H1 (cell line): ENCODE results near the gene ZNF318. TPM values are rescaled to one million over a fixed set of nuclear protein-coding genes. Genes with fewer than 3 reads are reported as not detected.

Source experiments
- CTCF ChIA-PET: fragments of 300-600 bp; sonication (Branson Sonifier 250); formaldehyde crosslinking; loops from one replicate; lab custom pipeline; 2021; ENCODE audit not compliant: partially characterized antibody; lab: Charles Lee
- POLR2A ChIA-PET: fragments of 300-600 bp; sonication (Branson Sonifier 250); formaldehyde crosslinking; loops from one replicate; lab custom pipeline; 2021; ENCODE audit warnings: inconsistent platforms; ENCODE audit not compliant: partially characterized antibody; lab: Charles Lee
- DNase-seq, 2 experiments: peaks; one replicate each; pipeline versions ENCODE4 v3.0.0 to v3.0.0-alpha.2; 2010 to 2022; ENCODE audit warnings: low spot score in 2 of 2, low read depth in 1 of 2, mixed read lengths in 1 of 2
- FAIRE-seq: peaks from 2 replicates; lab custom pipeline; 2011; peaks lifted over from hg19 to GRCh38; lab: Jason Lieb, UNC
- H2AFZ ChIP-seq: 2 replicates; pipeline ENCODE4 v1.8.1; 2012; ENCODE audit warnings: low read length, inconsistent platforms
- H2AK5ac ChIP-seq: 2 replicates; pipeline ENCODE4 v1.6.1; 2013; ENCODE audit warnings: low read depth, low read length
- H2BK120ac ChIP-seq: replicated peaks from 2 replicates; pipeline ENCODE3; 2013; ENCODE audit warnings: low read depth, low read length, inconsistent platforms
- H2BK12ac ChIP-seq: 2 replicates; pipeline ENCODE4 v1.6.1; 2013; ENCODE audit warnings: low read depth, low read length
- H2BK15ac ChIP-seq: 2 replicates; pipeline ENCODE4 v1.6.1; 2013; ENCODE audit warnings: low read length
- H2BK20ac ChIP-seq: 2 replicates; pipeline ENCODE4 v1.6.1; 2013; ENCODE audit warnings: low read length
- H2BK5ac ChIP-seq: 2 replicates; pipeline ENCODE4 v1.6.1; 2013; ENCODE audit warnings: low read depth, low read length
- H3K14ac ChIP-seq: 2 replicates; pipeline ENCODE4 v1.6.1; 2013; ENCODE audit warnings: inconsistent platforms; ENCODE audit not compliant: insufficient read length
- H3K18ac ChIP-seq: 2 replicates; pipeline ENCODE4 v1.6.1; 2013; ENCODE audit warnings: low read length; ENCODE audit errors: extremely low read depth
- H3K23ac ChIP-seq: 2 replicates; pipeline ENCODE4 v1.6.1; 2013; ENCODE audit warnings: inconsistent platforms; ENCODE audit not compliant: insufficient read length
- H3K23me2 ChIP-seq: 2 replicates; pipeline ENCODE4 v1.6.1; 2013; ENCODE audit warnings: low read depth, low read length
- H3K27ac ChIP-seq: 2 replicates; pipeline ENCODE4 v1.6.1; 2011; ENCODE audit warnings: low read depth, low read length, inconsistent platforms
- H3K27me3 ChIP-seq, 4 experiments: replicated peaks in 1 of 4; 1 replicate in 1 of 4; 2 replicates in 3 of 4; pipeline versions ENCODE4 v1.6.1 to v1.8.1; 2011 to 2013; ENCODE audit warnings: low read length in 3 of 4, mild to moderate bottlenecking in 3 of 4, inconsistent platforms in 2 of 4, mixed read lengths in 2 of 4, moderate library complexity in 1 of 4; ENCODE audit not compliant: control insufficient read depth in 3 of 4, insufficient read depth in 3 of 4; ENCODE audit errors: extremely low read depth in 1 of 4
- H3K36me3 ChIP-seq, 4 experiments: 2 replicates each; pipeline versions ENCODE4 v1.6.1 to v1.8.1; 2011 to 2013; ENCODE audit warnings: mild to moderate bottlenecking in 4 of 4, low read length in 3 of 4, moderate library complexity in 2 of 4, control low read depth in 1 of 4, inconsistent platforms in 1 of 4; ENCODE audit not compliant: insufficient read depth in 4 of 4, control insufficient read depth in 2 of 4
- H3K4ac ChIP-seq: replicated peaks from 2 replicates; pipeline ENCODE3; 2013; ENCODE audit warnings: low read length, low read depth, mixed read lengths, inconsistent platforms; ENCODE audit not compliant: insufficient read length
- H3K4me1 ChIP-seq, 4 experiments: replicated peaks in 1 of 4; 1 replicate in 1 of 4; 2 replicates in 3 of 4; pipeline versions ENCODE4 v1.6.1 to v1.8.1; 2011 to 2013; ENCODE audit warnings: low read length in 3 of 4, inconsistent platforms in 2 of 4, mixed read lengths in 1 of 4; ENCODE audit not compliant: insufficient read depth in 4 of 4, control insufficient read depth in 3 of 4
- H3K4me2 ChIP-seq, 2 experiments: 2 replicates each; pipeline versions ENCODE4 v1.6.1 to v1.8.1; 2011 to 2013; ENCODE audit warnings: low read depth in 2 of 2, low read length in 2 of 2, control low read depth in 1 of 2, inconsistent platforms in 1 of 2, mild to moderate bottlenecking in 1 of 2; ENCODE audit not compliant: insufficient read depth in 1 of 2
- H3K4me3 ChIP-seq, 4 experiments: fragments of 200-600, 300-600 bp in 1 of 4; sonication (generic), shearing (Covaris generic), sonication (Bioruptor Twin) in 1 of 4; 2 replicates each; pipeline versions ENCODE4 v1.5.1 to v1.8.1; 2011 to 2016; ENCODE audit warnings: low read length in 4 of 4, low read depth in 3 of 4, control low read depth in 2 of 4, inconsistent platforms in 2 of 4, mild to moderate bottlenecking in 2 of 4, mixed read lengths in 1 of 4, moderate library complexity in 1 of 4; ENCODE audit not compliant: insufficient read depth in 2 of 4; ENCODE audit errors: extremely low read depth in 1 of 4
- H3K56ac ChIP-seq: replicated peaks from 2 replicates; pipeline ENCODE3; 2013; ENCODE audit warnings: low read depth, mild to moderate bottlenecking, mixed read lengths, low read length, inconsistent platforms; ENCODE audit not compliant: insufficient read length
- H3K79me1 ChIP-seq: 2 replicates; pipeline ENCODE4 v1.6.1; 2013; ENCODE audit warnings: low read depth, low read length, control low read depth
- H3K79me2 ChIP-seq, 2 experiments: 2 replicates each; pipeline versions ENCODE4 v1.6.1 to v1.8.1; 2012 to 2013; ENCODE audit warnings: low read length in 2 of 2, mild to moderate bottlenecking in 2 of 2, inconsistent platforms in 1 of 2; ENCODE audit not compliant: insufficient read depth in 2 of 2, control insufficient read depth in 1 of 2
- H3K9ac ChIP-seq, 4 experiments: replicated peaks in 1 of 4; 1 replicate in 1 of 4; 2 replicates in 3 of 4; pipeline versions ENCODE4 v1.6.1 to v1.8.1; 2011 to 2013; ENCODE audit warnings: low read depth in 3 of 4, low read length in 3 of 4, control low read depth in 2 of 4, mild to moderate bottlenecking in 2 of 4, moderate library complexity in 2 of 4, inconsistent platforms in 1 of 4; ENCODE audit errors: extremely low read depth in 1 of 4
- H3K9me3 ChIP-seq, 2 experiments: 2 replicates each; pipeline versions ENCODE4 v1.6.1 to v1.8.1; 2012 to 2013; ENCODE audit warnings: mild to moderate bottlenecking in 2 of 2, moderate library complexity in 2 of 2, control low read depth in 1 of 2, inconsistent platforms in 1 of 2, low read depth in 1 of 2, low read length in 1 of 2, mixed read lengths in 1 of 2; ENCODE audit not compliant: insufficient read depth in 2 of 2
- H4K20me1 ChIP-seq, 2 experiments: replicated peaks in 1 of 2; 2 replicates each; pipeline versions ENCODE3 to v1.8.1; 2011 to 2013; ENCODE audit warnings: inconsistent platforms in 2 of 2, low read length in 2 of 2, mild to moderate bottlenecking in 1 of 2; ENCODE audit not compliant: insufficient read depth in 2 of 2, control insufficient read depth in 1 of 2
- H4K5ac ChIP-seq: 2 replicates; pipeline ENCODE4 v1.6.1; 2013; ENCODE audit warnings: low read length, low read depth, mixed read lengths, inconsistent platforms; ENCODE audit not compliant: insufficient read length
- H4K8ac ChIP-seq: 2 replicates; pipeline ENCODE4 v1.8.0; 2013; ENCODE audit warnings: mild to moderate bottlenecking, moderate library complexity, low read length, inconsistent platforms; ENCODE audit not compliant: insufficient read depth; ENCODE audit errors: extremely low read depth
- H4K91ac ChIP-seq: replicated peaks from 2 replicates; pipeline ENCODE3; 2013; ENCODE audit warnings: low read length, mixed read lengths, inconsistent platforms; ENCODE audit not compliant: insufficient read length
- ASH2L ChIP-seq: fragments of 200-600, 300-600 bp; sonication (generic); IDR thresholded peaks from one replicate; pipeline ENCODE4 v1.7.1; 2017; ENCODE audit warnings: low read length
- BACH1 ChIP-seq: IDR thresholded peaks from 2 replicates; pipeline ENCODE4 v1.6.1; 2012; ENCODE audit warnings: low read length, improper control_type of control experiment
- E2F6 ChIP-seq: IDR thresholded peaks from 2 replicates; pipeline ENCODE4 v1.6.1; 2012; ENCODE audit warnings: inconsistent platforms
- GTF2F1 ChIP-seq: IDR thresholded peaks from 2 replicates; pipeline ENCODE4 v1.6.1; 2012; ENCODE audit warnings: low read depth, low read length, improper control_type of control experiment, borderline replicate concordance
- HDAC2 ChIP-seq, 2 experiments: fragments of 300-600 bp in 1 of 2; sonication (generic) in 1 of 2; IDR thresholded peaks; 2 replicates each; pipeline ENCODE4 v1.6.1; 2011 to 2012; ENCODE audit warnings: low read depth in 2 of 2, low read length in 2 of 2, mild to moderate bottlenecking in 2 of 2, moderate library complexity in 2 of 2, borderline replicate concordance in 1 of 2, inconsistent platforms in 1 of 2
- NRF1 ChIP-seq: IDR thresholded peaks from 2 replicates; pipeline ENCODE4 v1.6.1; 2011; ENCODE audit warnings: mild to moderate bottlenecking, low read depth, low read length, improper control_type of control experiment
- SIRT6 ChIP-seq: IDR thresholded peaks from one replicate; pipeline ENCODE4 v1.7.1; 2012; ENCODE audit warnings: low read length, inconsistent platforms
- SP4 ChIP-seq: IDR thresholded peaks from 2 replicates; pipeline ENCODE4 v1.6.1; 2012; ENCODE audit warnings: low read length, inconsistent platforms
- SUZ12 ChIP-seq: fragments of 200-600 bp; sonication (generic); IDR thresholded peaks from 2 replicates; pipeline ENCODE4 v1.6.1; 2012; ENCODE audit warnings: mild to moderate bottlenecking, inconsistent platforms, low read length, moderate library complexity, mixed read lengths
- TAF1 ChIP-seq: IDR thresholded peaks from 2 replicates; pipeline ENCODE4 v1.6.1; 2011; ENCODE audit warnings: mild to moderate bottlenecking, low read depth, low read length
- ZNF274 ChIP-seq: IDR thresholded peaks from 2 replicates; pipeline ENCODE4 v1.7.0; 2012; ENCODE audit warnings: low read length, borderline replicate concordance; ENCODE audit errors: extremely low read depth
- WGBS, 2 experiments: shearing (Covaris generic) in 1 of 2; methylation state at CpG; one replicate each; pipeline versions ENCODE4 v1.1.6 to v1.1.7; 2013 to 2015; ENCODE audit warnings: low lambda C conversion rate in 2 of 2, mixed read lengths in 2 of 2, inconsistent platforms in 1 of 2, low coverage in 1 of 2, missing lambda C conversion rate in 1 of 2; ENCODE audit not compliant: insufficient replicate concordance in 2 of 2, insufficient coverage in 1 of 2, insufficient read length in 1 of 2; ENCODE audit errors: extremely low coverage in 1 of 2, missing lambda C conversion rate in 1 of 2; 5-methylcytosine and 5-hydroxymethylcytosine counted together
- polyA plus RNA-seq, 7 experiments: library from polyadenylated mRNA; depleted of rRNA in 3 of 7; stranded (reverse) in 5 of 7; unstranded in 2 of 7; fragments of >200 nt in 5 of 7; fragments of 200-250 nt in 2 of 7; gene quantifications; 1 replicate in 5 of 7; 2 replicates in 1 of 7; 4 replicates in 1 of 7; pipeline versions ENCODE4 v1.2.1 to v1.2.3, GENCODE V29; 2011 to 2013; ENCODE audit warnings: missing spikeins in 2 of 7, mixed read lengths in 2 of 7
- total RNA-seq: library from RNA; stranded (reverse); fragmentation: NEBNext Ultra II Directional; extraction: Animal tissue kit (Norgen Biotek cat#: 25700); gene quantifications from 2 replicates; pipeline ENCODE4 v1.2.1, GENCODE V29; 2021
- TF ChIP-seq, protein P1 (sequence below): IDR thresholded peaks from 2 replicates; pipeline ENCODE4 v1.6.1; 2012; ENCODE audit warnings: low read length, inconsistent platforms

The ZNF318 gene
- total and polyA plus RNA-seq, 2 of the 8 experiments (the other 6 are each of a cell fraction or from before 2014, with no cell fraction given) = 10.2 to 22.1 TPM

DNA sequence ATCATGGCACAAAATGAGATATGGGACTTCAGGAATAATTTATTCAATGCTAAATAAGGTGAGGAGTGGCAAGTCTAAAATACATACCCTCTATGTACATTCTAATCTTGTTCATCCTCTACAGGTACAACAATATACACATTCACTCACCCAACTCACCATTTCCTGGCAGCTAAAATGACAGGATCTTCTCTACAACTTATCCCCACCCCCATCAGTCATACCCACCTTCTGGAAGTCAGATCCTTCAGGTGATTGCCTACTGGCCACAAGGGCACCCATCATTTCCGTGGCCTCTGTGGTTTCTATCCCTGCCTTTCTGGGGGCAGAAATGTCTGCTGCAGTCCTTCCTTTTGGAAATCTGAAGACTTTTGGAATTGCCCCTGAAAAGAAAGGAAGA lies 38.0 kb downstream of the ZNF318 start:
- H2BK12ac ChIP-seq = no peak overlapping the region
- no peaks in the 10 kb centered on the region for H3K79me2 ChIP-seq
- no peak overlapping the region for H2BK15ac ChIP-seq
- no peak overlapping the region for H4K91ac ChIP-seq
- H4K20me1 ChIP-seq = no peaks in the 10 kb centered on the region
- no peak overlapping the region for H3K18ac ChIP-seq
- H2BK5ac ChIP-seq = no peak overlapping the region
- no peaks in the 10 kb centered on the region; a peak in 1 of 7 replicates for H3K4me1 ChIP-seq
- H3K4me3 ChIP-seq = no peak overlapping the region
- no peak overlapping the region for H3K23ac ChIP-seq
- H3K36me3 ChIP-seq = peaks cover 0 to 1% (median 0%) of the 10 kb centered on the region in 4 experiments; a peak in 1 of 8 replicates
- no peak overlapping the region for H2BK120ac ChIP-seq
- no peak overlapping the region for H3K9ac ChIP-seq
- no peak overlapping the region for H3K27ac ChIP-seq
- H3K56ac ChIP-seq = no peak overlapping the region
- H3K27me3 ChIP-seq = no peaks in the 10 kb centered on the region
- H4K8ac ChIP-seq = no peak overlapping the region
- H2AFZ ChIP-seq = no peak overlapping the region
- no peak overlapping the region for H4K5ac ChIP-seq
- H3K4ac ChIP-seq = no peak overlapping the region
- WGBS, 2 experiments = 82% methylated on average over 1 of the region's 1 CpG; no CpG with 5 or more reads in 1 of the 2 experiments
- H3K4me2 ChIP-seq = no peak overlapping the region
- no peak for FAIRE-seq
- H2BK20ac ChIP-seq = no peak overlapping the region
- no peak overlapping the region for H2AK5ac ChIP-seq
- ChIA-PET POLR2A (no interaction called here), CTCF (interaction anchor here (0.7 to 1.4 kb wide), 2 partner anchors 14 to 66 kb away, joined by 3 to 4 read pairs; no protein-coding TSS in a partner anchor)
- no peak overlapping the region for H3K14ac ChIP-seq
- no peak for DNase-seq
- no peaks in the 10 kb centered on the region for H3K79me1 ChIP-seq
- no peaks in the 10 kb centered on the region for H3K23me2 ChIP-seq
- H3K9me3 ChIP-seq = no peaks in the 10 kb centered on the region
- TF ChIP-seq SUZ12 (no peak), HDAC2 (IDR thresholded peaks at IDR 0.05; ENCODE audit: borderline replicate concordance in 1 of 2, low read depth in 2 of 2, low read length in 2 of 2) (no peak), SIRT6 (no peak), BACH1 (no peak), GTF2F1 (no peak), E2F6 (no peak), NRF1 (no peak), ZNF274 (no peak), SP4 (no peak), ASH2L (no peak), TAF1 (no peak)
- TF ChIP-seq, protein P1, sequence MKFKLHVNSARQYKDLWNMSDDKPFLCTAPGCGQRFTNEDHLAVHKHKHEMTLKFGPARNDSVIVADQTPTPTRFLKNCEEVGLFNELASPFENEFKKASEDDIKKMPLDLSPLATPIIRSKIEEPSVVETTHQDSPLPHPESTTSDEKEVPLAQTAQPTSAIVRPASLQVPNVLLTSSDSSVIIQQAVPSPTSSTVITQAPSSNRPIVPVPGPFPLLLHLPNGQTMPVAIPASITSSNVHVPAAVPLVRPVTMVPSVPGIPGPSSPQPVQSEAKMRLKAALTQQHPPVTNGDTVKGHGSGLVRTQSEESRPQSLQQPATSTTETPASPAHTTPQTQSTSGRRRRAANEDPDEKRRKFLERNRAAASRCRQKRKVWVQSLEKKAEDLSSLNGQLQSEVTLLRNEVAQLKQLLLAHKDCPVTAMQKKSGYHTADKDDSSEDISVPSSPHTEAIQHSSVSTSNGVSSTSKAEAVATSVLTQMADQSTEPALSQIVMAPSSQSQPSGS = no peak
